Thoracic aorta (tissue), 2 donors: ENCODE measurements around the gene DOK3. TPM values are rescaled to one million over a fixed set of nuclear protein-coding genes. Genes with fewer than 3 reads are reported as not detected.

Experiments
- ATAC-seq: fragments of 150-250 bp; one replicate; pipeline ENCODE4 v1.8.0; 2017; ENCODE audit warnings: low read depth; ENCODE audit not compliant: insufficient number of reproducible peaks, low FRiP score
- DNase-seq: peaks from one replicate; pipeline ENCODE4 v3.0.0-alpha.2; 2020; ENCODE audit warnings: low spot score
- H3K27ac ChIP-seq, 2 donors: fragments of 200-600 bp; sonication (generic); 1 replicate in 1 of 2; 2 replicates in 1 of 2; pipeline ENCODE4 v1.5.1; 2016; ENCODE audit warnings: mild to moderate bottlenecking in 2 of 2, moderate library complexity in 2 of 2
- H3K27me3 ChIP-seq: fragments of 200-600 bp; sonication (generic); replicated peaks from 2 replicates; pipeline ENCODE4 v1.6.0; 2016; ENCODE audit warnings: mild to moderate bottlenecking; ENCODE audit not compliant: insufficient read depth
- H3K36me3 ChIP-seq: fragments of 200-600 bp; sonication (generic); one replicate; pipeline ENCODE4 v1.5.1; 2016
- H3K4me1 ChIP-seq, 2 donors: fragments of 200-600 bp; sonication (generic); 1 replicate in 1 of 2; 2 replicates in 1 of 2; pipeline versions ENCODE4 v1.5.1 to v1.6.0; 2016; ENCODE audit warnings: low read depth in 2 of 2, mild to moderate bottlenecking in 1 of 2; ENCODE audit not compliant: control insufficient read depth in 1 of 2
- H3K4me3 ChIP-seq: fragments of 200-600 bp; sonication (generic); 2 replicates; pipeline ENCODE4 v1.5.1; 2016; ENCODE audit warnings: mild to moderate bottlenecking
- H3K9me3 ChIP-seq: fragments of 200-600 bp; sonication (generic); 2 replicates; pipeline ENCODE4 v1.5.1; 2016
- total RNA-seq, 2 donors: library from RNA; depleted of rRNA; stranded (reverse); fragments of >200 nt; gene quantifications; one replicate each; pipeline versions ENCODE4 v1.1.0 to v1.2.3, GENCODE V29; 2016
- TF ChIP-seq, protein P1 (sequence below): fragments of 200-600 bp; sonication (generic); IDR thresholded peaks from one replicate; pipeline ENCODE4 v1.5.1; 2019; ENCODE audit warnings: antibody characterized with exemption

The DOK3 gene
- total RNA-seq, 2 donors from 2014 or later, result 20.5 to 35.6 TPM

DNA sequence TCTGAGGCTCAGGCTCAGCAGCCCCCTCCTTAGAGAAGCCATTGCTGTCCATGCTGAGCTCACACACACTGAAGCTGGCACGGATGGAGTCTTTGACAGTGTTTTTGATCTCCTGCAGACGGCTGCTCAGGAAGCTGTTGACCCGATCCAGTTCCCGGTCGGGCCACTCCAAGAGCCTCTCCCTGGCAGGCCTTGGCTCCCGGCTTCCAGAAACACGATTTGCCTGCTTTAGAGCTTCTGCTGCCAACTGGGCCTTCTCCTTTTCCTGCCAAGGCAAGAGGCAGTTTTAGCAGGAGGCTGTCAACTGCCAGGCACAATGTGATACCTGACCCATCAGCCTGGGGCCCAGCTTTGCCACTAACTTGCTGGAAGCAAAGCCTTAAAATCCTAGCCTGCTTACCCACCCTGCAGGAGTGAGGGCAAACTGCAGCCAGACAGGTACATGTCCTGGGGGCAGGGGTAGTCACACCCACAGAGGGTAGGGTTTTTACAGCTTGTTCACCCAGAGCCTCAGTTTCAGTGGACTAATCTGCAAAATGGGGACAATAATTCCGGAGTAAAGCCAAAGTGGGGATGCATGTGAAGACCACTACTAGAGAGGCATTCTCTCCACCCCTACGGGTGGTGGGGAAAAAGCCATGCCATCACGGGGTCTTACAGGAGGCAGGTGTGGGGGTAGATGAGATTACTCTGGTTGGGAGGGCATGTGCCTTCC, 15.5 kb upstream of the DOK3 start:
- DNase-seq (no peak), ATAC-seq (no peak)
- Histone ChIP-seq H3K9me3 (no peaks in the 10 kb centered on the region), H3K27ac (no peak overlapping the region), H3K4me1 (no peaks in the 10 kb centered on the region), H3K36me3 (peaks cover 64% of the 10 kb centered on the region), H3K4me3 (no peak overlapping the region), H3K27me3 (no peaks in the 10 kb centered on the region)
- TF ChIP-seq, protein P1, sequence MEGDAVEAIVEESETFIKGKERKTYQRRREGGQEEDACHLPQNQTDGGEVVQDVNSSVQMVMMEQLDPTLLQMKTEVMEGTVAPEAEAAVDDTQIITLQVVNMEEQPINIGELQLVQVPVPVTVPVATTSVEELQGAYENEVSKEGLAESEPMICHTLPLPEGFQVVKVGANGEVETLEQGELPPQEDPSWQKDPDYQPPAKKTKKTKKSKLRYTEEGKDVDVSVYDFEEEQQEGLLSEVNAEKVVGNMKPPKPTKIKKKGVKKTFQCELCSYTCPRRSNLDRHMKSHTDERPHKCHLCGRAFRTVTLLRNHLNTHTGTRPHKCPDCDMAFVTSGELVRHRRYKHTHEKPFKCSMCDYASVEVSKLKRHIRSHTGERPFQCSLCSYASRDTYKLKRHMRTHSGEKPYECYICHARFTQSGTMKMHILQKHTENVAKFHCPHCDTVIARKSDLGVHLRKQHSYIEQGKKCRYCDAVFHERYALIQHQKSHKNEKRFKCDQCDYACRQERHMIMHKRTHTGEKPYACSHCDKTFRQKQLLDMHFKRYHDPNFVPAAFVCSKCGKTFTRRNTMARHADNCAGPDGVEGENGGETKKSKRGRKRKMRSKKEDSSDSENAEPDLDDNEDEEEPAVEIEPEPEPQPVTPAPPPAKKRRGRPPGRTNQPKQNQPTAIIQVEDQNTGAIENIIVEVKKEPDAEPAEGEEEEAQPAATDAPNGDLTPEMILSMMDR, result no peak

- H3K36me3 ChIP-seq, result peaks cover 64% of the 10 kb centered on the region
- no peaks in the 10 kb centered on the region for H3K27me3 ChIP-seq
- TF ChIP-seq, protein P1, result no peak
- H3K9me3 ChIP-seq, result no peaks in the 10 kb centered on the region
- H3K4me3 ChIP-seq, result no peak overlapping the region
- no peak for ATAC-seq
- H3K27ac ChIP-seq, result no peak overlapping the region
- H3K4me1 ChIP-seq, result no peaks in the 10 kb centered on the region
- DNase-seq, result no peak
These were observed 14.9 kb upstream of the DOK3 start for GRCh38 chr5:177524539-177524900.

GRCh38 chr5:177523711-177524538, 14.3 kb upstream of the DOK3 start:
- Histone ChIP-seq H3K4me3 (no peak overlapping the region), H3K36me3 (peaks cover 62% of the 10 kb centered on the region), H3K4me1 (no peaks in the 10 kb centered on the region), H3K27ac (no peak overlapping the region), H3K9me3 (no peaks in the 10 kb centered on the region), H3K27me3 (no peaks in the 10 kb centered on the region)
- ATAC-seq, result no peak
- TF ChIP-seq, protein P1, result no peak
- no peak for DNase-seq

DNA sequence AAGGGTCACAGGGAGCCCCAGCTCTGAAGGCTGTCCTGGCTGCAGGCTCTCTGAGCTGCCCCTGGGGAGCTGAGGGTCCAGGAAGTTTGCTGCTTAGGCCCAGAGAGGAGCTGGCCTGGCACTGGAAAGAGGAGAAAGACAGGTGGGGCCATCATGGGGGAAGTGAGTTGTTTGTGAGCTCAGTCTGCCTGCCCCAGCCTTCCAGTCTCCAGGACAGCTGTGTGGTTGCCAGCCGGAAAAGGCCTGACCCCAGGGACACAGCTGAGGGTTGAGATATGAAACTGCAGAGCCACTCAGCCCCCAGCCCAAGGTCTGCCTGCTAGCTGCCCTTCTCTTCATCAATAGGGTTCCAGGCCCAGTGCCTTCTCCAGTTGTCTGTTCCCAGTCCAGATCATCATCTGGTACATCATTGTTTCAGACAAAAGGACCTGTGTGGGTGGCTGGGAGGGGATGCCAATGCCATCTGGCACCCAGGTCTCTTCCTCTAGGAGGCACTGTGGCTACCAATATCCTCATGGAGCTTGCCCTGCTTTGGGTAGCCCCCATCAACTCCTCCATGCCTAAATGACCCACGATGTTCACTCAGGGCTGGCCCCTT, 11.4 kb upstream of the DOK3 start:
- ATAC-seq (no peak), DNase-seq (no peak)

More for the DNA sequence above, 11.4 kb upstream of the DOK3 start:
- Histone ChIP-seq H3K4me1 (peaks cover 3% of the 10 kb centered on the region in 2 donors), H3K9me3 (no peaks in the 10 kb centered on the region), H3K4me3 (no peak overlapping the region), H3K36me3 (peaks cover 53% of the 10 kb centered on the region), H3K27me3 (no peaks in the 10 kb centered on the region), H3K27ac (no peak overlapping the region)
- TF ChIP-seq, protein P1, result no peak
